K562 treated with DMSO at 1 percent for 48 hours (cell line): Measurements from ENCODE around the gene HIRA. TPM values are rescaled to one million over a fixed set of nuclear protein-coding genes. Genes with fewer than 3 reads are reported as not detected.

Experiments
- total RNA-seq: library from RNA; unstranded; fragments of 300-600 nt; gene quantifications from 2 replicates; pipeline ENCODE4 v1.2.3, GENCODE V29; 2022; ENCODE audit warnings: low replicate concordance; ENCODE audit errors: extremely low read depth

Gene HIRA, protein sequence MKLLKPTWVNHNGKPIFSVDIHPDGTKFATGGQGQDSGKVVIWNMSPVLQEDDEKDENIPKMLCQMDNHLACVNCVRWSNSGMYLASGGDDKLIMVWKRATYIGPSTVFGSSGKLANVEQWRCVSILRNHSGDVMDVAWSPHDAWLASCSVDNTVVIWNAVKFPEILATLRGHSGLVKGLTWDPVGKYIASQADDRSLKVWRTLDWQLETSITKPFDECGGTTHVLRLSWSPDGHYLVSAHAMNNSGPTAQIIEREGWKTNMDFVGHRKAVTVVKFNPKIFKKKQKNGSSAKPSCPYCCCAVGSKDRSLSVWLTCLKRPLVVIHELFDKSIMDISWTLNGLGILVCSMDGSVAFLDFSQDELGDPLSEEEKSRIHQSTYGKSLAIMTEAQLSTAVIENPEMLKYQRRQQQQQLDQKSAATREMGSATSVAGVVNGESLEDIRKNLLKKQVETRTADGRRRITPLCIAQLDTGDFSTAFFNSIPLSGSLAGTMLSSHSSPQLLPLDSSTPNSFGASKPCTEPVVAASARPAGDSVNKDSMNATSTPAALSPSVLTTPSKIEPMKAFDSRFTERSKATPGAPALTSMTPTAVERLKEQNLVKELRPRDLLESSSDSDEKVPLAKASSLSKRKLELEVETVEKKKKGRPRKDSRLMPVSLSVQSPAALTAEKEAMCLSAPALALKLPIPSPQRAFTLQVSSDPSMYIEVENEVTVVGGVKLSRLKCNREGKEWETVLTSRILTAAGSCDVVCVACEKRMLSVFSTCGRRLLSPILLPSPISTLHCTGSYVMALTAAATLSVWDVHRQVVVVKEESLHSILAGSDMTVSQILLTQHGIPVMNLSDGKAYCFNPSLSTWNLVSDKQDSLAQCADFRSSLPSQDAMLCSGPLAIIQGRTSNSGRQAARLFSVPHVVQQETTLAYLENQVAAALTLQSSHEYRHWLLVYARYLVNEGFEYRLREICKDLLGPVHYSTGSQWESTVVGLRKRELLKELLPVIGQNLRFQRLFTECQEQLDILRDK
- not detected in 2 replicates for total RNA-seq

DNA sequence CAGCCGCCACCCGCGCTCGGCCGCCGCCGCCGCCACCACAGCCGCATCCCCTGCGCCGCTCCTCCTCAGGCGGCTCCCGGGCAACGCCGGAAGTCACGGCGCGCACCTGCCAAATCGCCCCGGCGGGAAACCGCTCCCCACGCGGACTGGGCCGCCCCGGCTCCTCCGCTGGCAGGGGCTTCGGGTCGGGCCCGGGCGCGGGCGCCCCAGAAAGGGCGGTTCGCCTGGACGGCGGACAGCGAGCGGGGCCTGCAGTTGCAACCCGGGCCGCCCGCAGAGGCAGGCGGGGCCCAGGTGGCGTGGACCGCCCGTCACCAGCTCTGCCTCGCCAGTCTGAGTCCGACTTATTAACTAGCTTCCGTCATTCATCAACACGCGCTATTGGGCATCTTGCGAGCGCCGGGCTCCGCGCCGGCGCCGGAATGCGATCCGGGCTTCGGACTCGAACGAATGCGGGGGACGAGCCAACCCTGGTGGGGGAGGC lies at the start of gene HIRA:
TSS of gene HIRA (minus strand) at position 85 of the 484 bp plus-strand sequence. CDS start 257 bp downstream, outside the sequence.

DNA sequence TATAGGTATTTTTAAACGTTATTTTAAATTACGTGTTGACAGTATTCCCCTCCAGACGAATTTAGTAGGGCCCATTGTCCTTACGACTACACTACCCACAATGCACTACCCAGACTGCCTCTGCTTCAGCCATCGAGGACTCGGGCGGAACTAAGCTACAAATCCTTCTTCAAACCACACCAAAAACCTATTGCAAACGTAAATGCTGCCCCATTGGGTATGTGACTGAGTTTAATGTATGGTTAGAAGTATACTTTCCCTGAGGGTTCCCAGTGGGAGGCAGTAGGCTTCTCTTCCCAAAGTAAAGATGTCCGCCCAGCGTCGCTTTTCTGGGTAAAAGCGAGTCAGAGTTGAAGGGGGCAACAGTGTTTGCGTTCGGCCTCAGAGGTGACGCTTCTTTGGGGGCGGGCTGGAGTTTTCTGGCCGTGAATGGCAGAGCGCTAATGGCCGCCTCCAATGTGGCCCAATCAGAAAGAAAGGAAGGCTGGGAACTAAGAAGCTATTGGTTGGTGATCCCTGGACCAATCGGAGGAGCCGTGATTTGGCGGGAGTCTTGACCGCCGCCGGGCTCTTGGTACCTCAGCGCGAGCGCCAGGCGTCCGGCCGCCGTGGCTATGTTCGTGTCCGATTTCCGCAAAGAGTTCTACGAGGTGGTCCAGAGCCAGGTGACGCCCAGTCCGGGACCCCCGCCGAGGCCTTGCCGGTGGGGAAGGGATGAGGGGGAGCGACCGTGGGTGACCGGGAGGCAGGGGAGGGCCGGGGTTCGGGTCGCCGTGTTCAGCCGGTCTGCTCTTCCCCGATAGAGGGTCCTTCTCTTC lies 48.0 kb upstream of the HIRA start, which contains the start of gene CDC45:
TSS of gene CDC45 (plus strand) at position 566 of the 818 bp plus-strand sequence. CDS start at position 615, 49 bp downstream.

DNA sequence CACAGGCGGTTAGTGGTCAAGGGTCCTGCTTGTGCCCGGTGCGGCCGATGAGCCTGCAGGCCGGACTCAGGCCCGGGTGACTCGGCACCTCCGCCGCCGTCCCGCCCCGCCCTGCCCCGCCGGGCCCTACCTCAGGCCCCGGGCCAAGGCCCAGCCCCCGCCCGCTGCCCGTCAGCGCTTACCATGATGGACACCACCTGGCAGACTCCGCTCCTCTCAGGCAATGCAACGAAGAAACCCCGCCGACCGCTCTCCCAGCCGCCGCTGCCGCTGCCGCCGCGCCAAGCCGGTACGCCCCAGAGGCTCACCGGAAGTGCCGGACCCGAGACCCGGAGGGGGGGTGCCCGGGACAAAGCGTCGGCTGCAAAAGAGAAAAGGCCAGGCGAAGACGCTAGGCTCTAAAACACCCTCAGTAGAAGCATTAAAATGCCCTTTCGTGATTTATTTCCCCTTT lies 47.4 kb upstream of the HIRA start, which contains the start of gene UFD1:
TSS of gene UFD1 (minus strand) at position 293 of the 454 bp plus-strand sequence. CDS start at position 185, 108 bp downstream.

DNA sequence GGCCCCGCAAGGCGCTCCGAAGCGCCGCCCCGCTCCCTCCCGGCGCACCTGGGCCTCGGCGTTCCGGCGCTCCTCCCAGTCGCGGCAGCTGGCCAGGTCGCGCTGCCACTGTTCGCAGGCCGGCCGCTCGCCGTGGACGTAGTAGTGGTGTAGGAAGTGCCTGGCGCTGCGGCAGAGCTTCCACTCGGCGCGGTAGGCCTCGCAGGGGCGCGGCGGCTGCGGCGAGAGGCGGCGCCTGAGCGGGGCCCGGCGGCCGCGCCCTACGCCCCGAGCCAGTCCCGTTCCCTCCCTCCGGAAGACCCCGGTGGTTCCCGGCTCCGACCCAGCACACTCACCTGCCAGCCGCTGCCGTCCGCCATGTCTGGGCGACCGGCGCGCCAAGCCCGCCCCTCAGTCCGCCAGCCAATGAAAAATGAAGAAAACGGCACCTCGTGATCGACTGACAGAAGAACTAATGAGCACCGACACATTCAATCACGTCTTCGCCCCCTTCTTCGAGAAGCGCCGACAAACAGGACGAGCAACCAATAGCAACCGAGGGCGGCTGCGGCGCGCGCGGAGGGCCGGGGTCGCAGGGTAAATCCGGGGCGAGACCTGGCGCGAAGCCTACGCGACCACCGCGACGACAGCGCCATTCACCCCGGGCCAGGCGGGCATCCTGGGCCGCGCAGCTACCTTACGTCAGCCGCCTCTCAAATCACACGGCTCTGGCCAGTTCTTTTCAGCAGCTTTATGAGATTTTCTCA lies 16.0 kb upstream of the HIRA start, which contains the start of gene C22orf39:
TSS of gene C22orf39 (minus strand) at position 382 of the 746 bp plus-strand sequence. CDS start at position 359, 23 bp downstream.

DNA sequence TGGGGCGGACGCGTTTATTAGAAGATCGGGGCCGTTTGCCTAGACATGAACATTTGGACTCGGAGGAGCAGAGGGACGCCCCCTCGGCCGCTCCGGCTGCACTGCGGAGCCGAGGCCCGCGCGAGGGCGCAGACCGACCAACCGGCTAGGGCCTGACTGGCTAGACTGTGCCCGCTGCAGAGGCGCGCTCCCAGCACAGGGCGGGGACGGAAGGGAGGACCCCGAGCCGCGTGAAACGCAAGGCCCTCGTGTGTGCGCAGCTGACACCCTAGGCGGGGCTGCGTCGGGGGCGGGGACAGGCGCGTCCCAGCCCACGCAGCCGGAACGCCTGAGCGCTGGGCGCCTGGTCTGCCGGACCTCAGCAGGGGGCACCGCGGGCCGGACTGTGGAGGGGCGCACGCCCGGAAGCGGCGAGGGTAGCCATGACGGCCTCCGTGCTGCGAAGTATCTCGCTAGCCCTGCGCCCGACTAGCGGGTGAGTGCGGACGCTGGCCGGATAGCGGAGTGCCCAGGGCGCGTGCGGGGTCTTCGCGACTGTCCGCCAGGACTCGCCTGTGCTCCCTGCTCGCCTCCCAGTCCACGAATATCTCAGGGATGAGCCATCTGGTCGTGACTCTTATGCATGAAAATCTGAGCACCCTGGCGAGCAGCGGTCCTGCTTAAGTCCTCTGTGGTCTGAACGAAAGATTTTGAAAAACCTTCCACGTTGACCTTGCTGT lies 759 bp upstream of the HIRA start, which contains the start of gene MRPL40:
TSS of gene MRPL40 (plus strand) at position 413 of the 719 bp plus-strand sequence. CDS start at position 423, 10 bp downstream.

DNA sequence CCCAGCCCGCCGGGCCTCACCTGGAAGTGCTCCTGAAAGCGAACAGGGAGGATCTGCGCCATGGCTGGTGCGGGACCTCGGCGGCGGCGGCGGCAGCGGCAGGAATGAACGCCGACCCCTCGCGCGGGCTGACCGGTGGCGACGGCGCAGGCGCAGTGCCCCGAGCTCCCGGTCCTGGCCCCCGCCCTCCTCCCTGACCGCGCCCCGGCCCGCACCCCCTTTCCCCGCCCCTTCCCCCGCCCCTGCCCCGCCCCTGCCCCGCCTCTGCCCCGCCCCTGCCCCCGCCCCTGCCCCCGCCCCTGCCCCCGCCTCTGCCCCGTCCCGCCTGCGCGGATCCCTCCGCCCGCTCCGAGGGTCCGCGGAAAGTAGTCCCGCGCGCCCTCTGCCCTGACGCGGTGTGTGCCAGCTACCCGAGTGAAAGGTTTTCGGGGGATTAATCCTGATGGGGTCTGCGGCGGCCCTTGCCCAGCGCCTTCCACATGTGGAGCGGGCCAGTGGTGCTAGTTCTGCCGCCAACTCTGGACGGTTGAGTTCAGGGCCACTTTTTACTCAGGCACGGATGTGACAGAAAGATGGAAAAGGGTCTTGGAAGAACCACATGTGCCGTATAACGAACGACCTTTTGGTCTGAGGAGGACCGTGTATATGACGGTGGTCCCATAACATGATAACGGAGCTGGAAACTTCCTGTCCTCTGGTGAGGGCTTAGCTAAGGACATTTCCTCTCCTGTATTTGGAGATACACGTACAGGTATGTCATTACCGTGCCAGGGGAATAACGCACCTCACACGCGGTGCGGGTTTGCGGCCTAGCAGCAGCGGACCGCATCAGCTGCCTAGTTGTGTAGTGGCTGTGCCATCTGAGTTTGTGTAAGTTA lies 139.7 kb downstream of the HIRA start, which contains the start of gene CLTCL1:
TSS of gene CLTCL1 (minus strand) at position 140 of the 878 bp plus-strand sequence. CDS start at position 62, 78 bp downstream.

Other genes starting within 250 kb of the HIRA start
- gene CLTCL1, start 140.0 kb downstream of the HIRA start, total RNA-seq, result not detected in 2 replicates
- not detected in 2 replicates for gene MRPL40, start 812 bp upstream of the HIRA start, total RNA-seq
- gene C22orf39, start 16.0 kb upstream of the HIRA start, total RNA-seq, result not detected in 2 replicates
- not detected in 2 replicates for gene UFD1, start 47.5 kb upstream of the HIRA start, total RNA-seq
- gene CDC45, start 48.2 kb upstream of the HIRA start, total RNA-seq, result not detected in 2 replicates
- not detected in 2 replicates for gene CLDN5, start 92.7 kb upstream of the HIRA start, total RNA-seq